ENCODE measurements around the gene NRIP3. TPM values are rescaled to one million over a fixed set of nuclear protein-coding genes. Genes with fewer than 3 reads are reported as not detected.
"Not testable (repeated sequence)": the region's sequence is repeated elsewhere in the genome, so short reads cannot be mapped to it uniquely, and the experiment has no call there.

NRIP3 gene
- polyA plus RNA-seq, 3 donors = 0.89 to 1.3 (median 0.96) TPM

GRCh38 chr11:8979365-8979764 lies 24.4 kb downstream of the NRIP3 start:
- DNase-seq (ENCODE audit: low read depth in 3 of 3, low spot score in 2 of 3) = not testable (repeated sequence)

DNA sequence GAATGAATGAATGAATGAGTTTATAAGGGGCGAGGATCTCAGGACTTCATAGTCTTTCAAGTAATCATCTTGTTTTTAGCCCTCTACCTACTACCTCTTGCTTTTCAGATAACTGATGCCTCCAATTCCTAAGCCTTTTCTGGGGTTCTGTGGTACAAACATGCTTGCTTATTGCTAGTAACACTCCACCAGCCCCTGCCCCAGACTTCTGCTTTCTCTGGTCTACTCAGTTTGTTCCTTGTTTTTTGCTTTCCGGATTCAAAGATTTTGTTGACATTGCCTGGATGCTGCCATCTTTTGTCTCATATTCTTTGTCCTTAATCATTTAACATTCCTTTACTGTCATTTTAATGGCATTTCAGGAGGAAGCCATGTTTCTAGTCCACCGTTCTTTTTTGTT lies 30.7 kb downstream of the NRIP3 start:
- DNase-seq (ENCODE audit: low read depth in 3 of 3, low spot score in 2 of 3) = no peak

GRCh38 chr11:8971924-8972316 lies 31.9 kb downstream of the NRIP3 start:
- DNase-seq (ENCODE audit: low read depth in 3 of 3, low spot score in 2 of 3) = no peak

- no peak for DNase-seq (ENCODE audit: low read depth in 3 of 3, low spot score in 2 of 3)
Observed at GRCh38 chr11:8971196-8971923, 32.4 kb downstream of the NRIP3 start.

- no peak for DNase-seq (ENCODE audit: low read depth in 3 of 3, low spot score in 2 of 3)
Observed at GRCh38 chr11:8967184-8967583, 36.6 kb downstream of the NRIP3 start.

DNA sequence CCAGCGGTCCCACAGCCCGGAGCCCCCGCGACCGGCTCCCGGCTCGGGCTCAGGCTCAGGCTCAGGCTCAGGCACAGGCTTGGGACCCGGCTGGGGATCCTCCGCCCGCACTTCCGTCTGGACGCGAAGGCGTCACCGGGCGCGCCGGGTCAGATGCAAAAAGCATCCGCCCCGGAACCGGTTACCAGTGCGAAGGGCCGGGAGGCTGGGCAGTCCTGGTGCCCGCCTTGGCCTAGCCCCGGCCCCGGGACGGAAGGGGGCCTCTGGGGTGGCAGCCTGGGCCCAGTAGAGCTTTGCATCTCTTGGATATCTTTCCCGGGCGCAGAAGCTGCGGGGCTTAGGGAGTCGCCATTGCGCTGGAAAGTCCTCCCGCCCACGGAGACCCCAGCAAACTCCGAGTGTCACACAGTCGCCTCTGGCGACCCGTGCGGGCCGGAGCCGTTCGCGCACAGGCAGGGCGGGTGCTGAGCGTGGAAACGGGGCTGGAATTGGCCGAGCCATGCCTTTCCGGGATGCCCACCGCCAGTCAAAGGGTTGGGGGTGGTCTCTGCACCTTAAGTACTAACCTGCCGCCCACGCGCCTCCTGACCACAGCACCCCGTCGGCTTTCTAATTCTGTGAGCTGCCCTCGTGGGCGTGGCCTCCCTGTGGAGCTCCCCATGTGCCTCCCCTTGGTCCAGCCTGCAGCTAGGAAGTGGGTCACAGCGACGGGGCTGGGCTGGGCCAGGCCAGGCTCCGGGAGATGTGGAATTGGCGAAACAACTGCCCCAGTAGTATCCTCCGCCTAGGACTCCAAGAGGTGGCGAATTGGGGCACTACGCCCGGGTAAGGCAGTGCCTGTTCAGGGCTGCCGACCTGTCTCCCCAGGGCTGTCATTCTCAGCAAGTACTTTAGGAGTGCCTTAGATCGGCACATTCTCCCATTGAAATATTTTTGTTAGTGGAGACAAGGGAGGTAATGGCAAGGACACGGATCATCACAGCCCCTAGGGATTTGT lies 39.2 kb downstream of the NRIP3 start, which contains the start of gene TMEM9B:
Gene TMEM9B (minus strand): TSS at position 119 of the 997 bp plus-strand sequence. CDS start 129 bp downstream, outside the sequence.
- peak; percentile 72 to 81 (median 74) for DNase-seq (ENCODE audit: low read depth in 3 of 3, low spot score in 2 of 3)

DNA sequence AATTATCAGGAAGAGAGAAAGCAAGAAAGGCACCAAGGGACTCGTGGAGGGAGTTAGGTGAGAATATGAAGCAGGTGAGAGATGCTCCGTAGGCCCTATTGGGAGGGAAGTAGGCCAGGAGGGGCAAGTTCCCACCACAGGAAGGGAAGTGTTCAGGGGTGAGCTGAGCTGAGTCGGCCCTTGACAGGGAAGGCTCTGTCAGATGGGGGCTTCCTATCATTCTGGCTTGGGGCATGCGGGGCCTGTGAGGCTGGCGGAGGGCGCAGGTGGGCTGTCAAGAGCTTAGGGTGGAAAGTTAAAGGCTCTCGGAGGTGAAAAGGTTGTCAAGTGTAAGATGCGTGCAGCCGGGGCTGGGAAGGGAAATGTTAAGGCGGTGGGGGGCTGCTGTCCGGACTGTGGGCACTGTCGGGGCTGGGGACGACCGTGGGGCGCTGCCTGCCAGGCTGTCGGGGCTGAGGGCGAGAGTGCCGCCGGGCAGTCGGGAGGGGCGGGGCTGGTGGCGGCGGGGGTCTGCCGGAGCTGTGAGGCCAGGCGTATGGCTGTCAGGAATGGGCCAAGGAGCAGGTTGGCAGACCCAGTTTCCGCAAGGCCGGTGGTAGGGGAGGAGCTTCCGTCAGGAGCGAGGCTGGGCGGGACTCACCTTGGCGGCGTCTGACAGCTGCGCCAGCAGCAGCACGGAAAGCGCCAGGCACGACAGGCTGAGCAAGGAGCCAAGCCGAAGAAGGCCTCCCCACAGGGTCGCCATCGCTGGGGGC lies 40.1 kb downstream of the NRIP3 start:
- DNase-seq (ENCODE audit: low read depth in 3 of 3, low spot score in 2 of 3) = peak in 1 of 3 donors; percentile 69

GRCh38 chr11:8962841-8963240 lies 41.0 kb downstream of the NRIP3 start:
- DNase-seq (ENCODE audit: low read depth in 3 of 3, low spot score in 2 of 3) = no peak

DNA sequence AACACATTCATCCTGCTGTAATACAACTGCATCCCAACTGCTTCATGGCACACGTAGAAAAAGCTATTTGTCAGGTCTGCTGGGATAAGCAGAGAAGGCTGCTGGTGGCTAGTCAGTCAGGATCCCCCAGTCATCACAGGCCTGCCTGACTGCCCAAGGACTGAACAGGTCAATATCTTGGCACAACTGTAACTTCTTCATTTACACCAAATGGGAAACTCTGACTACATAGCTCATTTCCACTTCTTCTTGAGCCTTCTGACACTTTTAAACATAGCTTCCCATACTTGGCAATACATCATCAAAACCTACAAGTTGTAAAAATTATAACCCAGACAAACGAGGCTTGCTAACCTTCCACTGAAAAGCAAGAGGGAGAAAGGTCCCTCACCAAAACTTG lies 42.4 kb downstream of the NRIP3 start:
- DNase-seq (ENCODE audit: low read depth in 3 of 3, low spot score in 2 of 3) = no peak

GRCh38 chr11:8959546-8960166 lies 44.1 kb downstream of the NRIP3 start:
- DNase-seq (ENCODE audit: low read depth in 3 of 3, low spot score in 2 of 3) = peak; percentile 18 to 60 (median 56)

- no peak for DNase-seq (ENCODE audit: low read depth in 3 of 3, low spot score in 2 of 3)
Observed at GRCh38 chr11:8956860-8957259, 46.9 kb downstream of the NRIP3 start.

DNA sequence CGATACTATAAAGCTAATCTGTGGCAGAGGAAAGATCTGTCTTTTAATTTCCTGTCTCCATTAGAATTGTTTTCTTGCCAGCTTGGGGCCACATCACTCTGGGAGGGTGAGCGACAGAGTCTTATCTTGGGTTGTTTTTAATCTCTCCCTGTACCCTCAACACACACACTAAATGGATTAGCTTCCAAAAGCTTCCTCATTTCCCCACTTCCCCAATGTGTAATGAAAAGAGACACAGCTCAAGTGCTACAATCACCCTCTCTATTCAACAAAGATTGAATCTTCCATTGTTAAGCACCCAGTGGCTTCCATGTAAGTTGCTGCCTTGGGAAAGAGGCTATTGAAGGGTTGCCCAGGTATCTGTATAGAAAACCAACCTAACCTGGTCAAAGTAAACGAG lies 54.9 kb downstream of the NRIP3 start:
- no peak for DNase-seq (ENCODE audit: low read depth in 3 of 3, low spot score in 2 of 3)

DNA sequence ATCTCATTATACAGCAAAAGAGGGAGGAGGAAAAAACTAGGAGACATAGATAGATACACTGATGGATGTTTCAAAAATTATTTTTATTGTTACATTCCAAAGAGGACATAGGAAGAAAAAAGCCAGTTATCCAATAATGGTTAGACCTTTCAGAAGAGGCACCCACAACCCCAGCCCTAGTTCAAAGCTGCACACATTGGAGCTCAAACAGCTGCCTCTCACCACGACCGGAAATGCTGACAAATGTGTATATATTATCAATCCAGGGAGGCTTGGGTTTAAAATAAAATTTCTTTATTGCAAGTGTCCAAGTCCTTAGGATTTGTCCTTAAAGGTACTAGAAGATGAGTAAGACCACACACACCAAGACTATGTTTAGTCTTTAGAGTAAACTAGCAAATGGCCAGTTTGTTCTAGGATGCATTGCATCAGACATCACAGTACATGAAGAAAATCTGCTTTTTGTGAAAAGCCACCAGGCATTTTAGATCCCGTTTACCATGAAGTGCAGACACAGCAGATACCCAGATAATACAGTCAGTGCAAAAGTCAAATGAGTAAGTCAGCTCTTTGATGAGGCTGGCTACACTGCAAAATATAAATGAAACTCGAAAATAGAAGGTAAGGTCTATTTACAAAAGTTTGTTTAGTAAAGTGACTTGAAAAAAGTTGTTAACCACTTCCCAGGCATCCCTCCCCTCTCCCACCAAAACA lies 56.4 kb downstream of the NRIP3 start:
- no peak for DNase-seq (ENCODE audit: low read depth in 3 of 3, low spot score in 2 of 3)

DNA sequence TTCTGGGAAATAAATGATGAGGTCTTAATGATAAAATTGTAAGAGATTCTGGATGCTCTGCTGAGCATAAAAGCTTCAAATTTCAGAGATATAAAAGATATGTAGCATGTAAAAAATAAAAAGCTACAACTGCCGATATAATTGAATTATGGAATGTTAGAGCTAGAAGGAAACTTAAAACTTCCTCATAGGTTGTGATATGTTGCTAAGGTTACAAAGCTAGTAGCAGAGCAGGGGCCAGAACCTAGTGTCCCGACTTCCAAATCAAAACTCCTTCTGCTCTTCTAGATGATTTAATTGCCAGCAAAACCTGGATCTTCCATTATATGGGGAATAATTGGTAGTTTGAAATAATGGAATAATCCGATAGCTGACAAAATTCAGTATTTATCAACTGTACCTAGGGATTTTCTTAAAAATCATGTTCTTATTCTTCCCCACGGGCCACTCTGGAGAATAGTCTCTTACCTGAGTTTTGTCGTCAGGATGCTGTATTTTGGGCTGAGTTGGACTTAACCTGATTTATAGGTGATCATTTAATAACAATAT lies 61.2 kb downstream of the NRIP3 start, which contains the start of gene ASCL3:
Gene ASCL3 (minus strand): TSS at position 499 of the 549 bp plus-strand sequence. CDS start 4,855 bp downstream, outside the sequence.
- DNase-seq (ENCODE audit: low read depth in 3 of 3, low spot score in 2 of 3) = no peak

GRCh38 chr11:8941341-8942103 lies 62.3 kb downstream of the NRIP3 start:
- DNase-seq (ENCODE audit: low read depth in 3 of 3, low spot score in 2 of 3) = no peak

- DNase-seq (ENCODE audit: low read depth in 3 of 3, low spot score in 2 of 3) = no peak
Observed at GRCh38 chr11:8937659-8938058, 66.1 kb downstream of the NRIP3 start.

- no peak for DNase-seq (ENCODE audit: low read depth in 3 of 3, low spot score in 2 of 3)
Observed at GRCh38 chr11:8937159-8937558, 66.6 kb downstream of the NRIP3 start.

- not testable (repeated sequence) for DNase-seq (ENCODE audit: low read depth in 3 of 3, low spot score in 2 of 3)
Observed at GRCh38 chr11:8935789-8936188, 68.0 kb downstream of the NRIP3 start.
